B cell (primary cell): ENCODE measurements around the gene MSH2. TPM values are rescaled to one million over a fixed set of nuclear protein-coding genes. Genes with fewer than 3 reads are reported as not detected.
"Not testable (repeated sequence)": the region's sequence is repeated elsewhere in the genome, so short reads cannot be mapped to it uniquely, and the experiment has no call there.

Experiments
- ATAC-seq: fragments of 200-7000 bp; cut with Tn5 transposase; one replicate; pipeline ENCODE4 v1.10.0; 2021; ENCODE audit warnings: low read depth, mild to moderate bottlenecking, moderate number of reproducible peaks, moderate library complexity
- CTCF ChIA-PET: fragments of 350-600 bp; sonication (Branson Sonifier 250); formaldehyde crosslinking; loops from one replicate; lab custom pipeline; 2021; ENCODE audit warnings: antibody characterized with exemption, inconsistent platforms; lab: Charles Lee
- POLR2A ChIA-PET: fragments of 350-600 bp; sonication (Branson Sonifier 250); formaldehyde crosslinking; loops from one replicate; lab custom pipeline; 2021; ENCODE audit warnings: antibody characterized with exemption; lab: Charles Lee
- DNase-seq: peaks from one replicate; pipeline ENCODE4 v3.0.0; 2013
- H2AFZ ChIP-seq: 2 replicates; pipeline ENCODE4 v1.6.1; 2012; ENCODE audit warnings: mild to moderate bottlenecking, low read depth, low read length; ENCODE audit not compliant: insufficient read depth, poor library complexity, severe bottlenecking
- H3K27ac ChIP-seq, 2 donors: 1 replicate in 1 of 2; 2 replicates in 1 of 2; pipeline ENCODE4 v1.5.1; 2012 to 2013; ENCODE audit warnings: low read length in 2 of 2, mild to moderate bottlenecking in 2 of 2, moderate library complexity in 1 of 2
- H3K27me3 ChIP-seq, 4 experiments: fragments of 200-600 bp in 1 of 4; sonication (generic) in 1 of 4; replicated peaks in 1 of 4; 1 replicate in 2 of 4; 2 replicates in 2 of 4; pipeline versions ENCODE4 v1.6.1 to v1.7.0; 2013 to 2016; ENCODE audit warnings: low read length in 3 of 4, mild to moderate bottlenecking in 2 of 4, mixed read lengths in 1 of 4, moderate library complexity in 1 of 4; ENCODE audit not compliant: insufficient read depth in 4 of 4, control insufficient read depth in 3 of 4; ENCODE audit errors: control extremely low read depth in 1 of 4
- H3K36me3 ChIP-seq, 2 experiments: replicated peaks in 1 of 2; 1 replicate in 1 of 2; 2 replicates in 1 of 2; pipeline versions ENCODE4 v1.6.1 to v1.7.1; 2013; ENCODE audit warnings: low read length in 1 of 2; ENCODE audit not compliant: insufficient read depth in 2 of 2, control insufficient read depth in 1 of 2; ENCODE audit errors: control extremely low read depth in 1 of 2, extremely low read depth in 1 of 2
- H3K4me1 ChIP-seq, 2 donors: fragments of 200-600 bp in 1 of 2; sonication (generic) in 1 of 2; 1 replicate in 1 of 2; 2 replicates in 1 of 2; pipeline versions ENCODE4 v1.5.1 to v1.6.1; 2013 to 2017; ENCODE audit warnings: low read length in 2 of 2; ENCODE audit not compliant: control insufficient read depth in 2 of 2, insufficient read depth in 2 of 2
- H3K4me2 ChIP-seq: replicated peaks from 2 replicates; pipeline ENCODE3; 2012; ENCODE audit warnings: mild to moderate bottlenecking, low read depth, low read length; ENCODE audit not compliant: poor library complexity, severe bottlenecking
- H3K4me3 ChIP-seq, 5 experiments: fragments of 200-600 bp in 1 of 5; sonication (generic) in 1 of 5; 1 replicate in 3 of 5; 2 replicates in 2 of 5; pipeline versions ENCODE4 v1.5.1 to v1.7.0; 2011 to 2016; ENCODE audit warnings: low read length in 4 of 5, mild to moderate bottlenecking in 4 of 5, low read depth in 2 of 5, control low read depth in 1 of 5, moderate library complexity in 1 of 5; ENCODE audit not compliant: insufficient read depth in 1 of 5; ENCODE audit errors: control extremely low read depth in 1 of 5, extremely low read depth in 1 of 5
- H3K79me2 ChIP-seq: fragments of 200-600 bp; sonication (generic); one replicate; pipeline ENCODE4 v1.6.0; 2016; ENCODE audit warnings: low read length; ENCODE audit not compliant: control insufficient read depth, insufficient read depth
- H3K9ac ChIP-seq: fragments of 200-600 bp; sonication (generic); 2 replicates; pipeline ENCODE4 v1.6.1; 2017; ENCODE audit warnings: mild to moderate bottlenecking, low read length, moderate library complexity
- H3K9me3 ChIP-seq, 3 donors: one replicate each; pipeline versions ENCODE4 v1.6.1 to v1.7.1; 2013; ENCODE audit warnings: low read length in 2 of 3; ENCODE audit not compliant: control insufficient read depth in 2 of 3, insufficient read depth in 1 of 3; ENCODE audit errors: control extremely low read depth in 1 of 3
- H4K20me1 ChIP-seq: 2 replicates; pipeline ENCODE4 v1.6.0; 2012; ENCODE audit warnings: mild to moderate bottlenecking, low read length; ENCODE audit not compliant: insufficient read depth, control insufficient read depth, poor library complexity, severe bottlenecking
- H3K27ac Mint-ChIP-seq: one replicate; pipeline ENCODE4 v1.8.0; 2021; ENCODE audit warnings: mixed read lengths
- H3K27me3 Mint-ChIP-seq: one replicate; pipeline ENCODE4 v1.8.0; 2021; ENCODE audit warnings: mixed read lengths
- H3K4me1 Mint-ChIP-seq: one replicate; pipeline ENCODE4 v1.8.0; 2021; ENCODE audit warnings: mixed read lengths
- H3K4me3 Mint-ChIP-seq: one replicate; pipeline ENCODE4 v1.8.0; 2021; ENCODE audit warnings: mixed read lengths
- H3K9me3 Mint-ChIP-seq: one replicate; pipeline ENCODE4 v1.8.0; 2022; ENCODE audit warnings: mixed read lengths; ENCODE audit not compliant: insufficient read depth
- CTCF ChIP-seq: fragments of 200-600 bp; IDR thresholded peaks from one replicate; pipeline ENCODE4 v1.8.0; 2022; ENCODE audit warnings: antibody characterized with exemption, mild to moderate bottlenecking
- EZH2 ChIP-seq: IDR thresholded peaks from 2 replicates; pipeline ENCODE4 v1.6.1; 2012; ENCODE audit warnings: borderline replicate concordance, low read depth, mild to moderate bottlenecking, moderate library complexity, low read length; ENCODE audit not compliant: insufficient read depth, poor library complexity, severe bottlenecking
- WGBS: methylation state at CpG from one replicate; pipeline ENCODE4 v1.1.5; 2013; ENCODE audit warnings: missing lambda C conversion rate; ENCODE audit not compliant: insufficient coverage; 5-methylcytosine and 5-hydroxymethylcytosine counted together
- intact Hi-C: fragments of 100-400 bp; cut with micrococcal nuclease; formaldehyde crosslinking; loops from one replicate; pipeline ENCODE4 v1.10.0; 2022
- polyA plus RNA-seq: library from polyadenylated mRNA; depleted of rRNA; stranded (reverse); fragments of >200 nt; gene quantifications from 2 replicates; pipeline ENCODE4 v1.2.3, GENCODE V29; 2012
- total RNA-seq, 2 donors: library from RNA; stranded (reverse); fragments of 120-200 nt in 1 of 2; gene quantifications; 1 replicate in 1 of 2; 2 replicates in 1 of 2; pipeline versions ENCODE4 v1.2.3 to v1.2.4, GENCODE V29; 2013 to 2022

The MSH2 gene
- total and polyA plus RNA-seq, 2 donors (not counting 1 experiment from before 2014, with no cell fraction given): 7.4 to 21.9 TPM

- H3K4me3 ChIP-seq, H3K9ac ChIP-seq, H3K4me1 ChIP-seq, DNase-seq, H3K27ac ChIP-seq, H3K27me3 ChIP-seq, H3K79me2 ChIP-seq, intact Hi-C loops, H3K9me3 Mint-ChIP-seq, CTCF ChIA-PET, POLR2A ChIA-PET, H2AFZ ChIP-seq, H3K27ac Mint-ChIP-seq, H3K4me2 ChIP-seq, H3K4me3 Mint-ChIP-seq, H3K9me3 ChIP-seq, H3K27me3 Mint-ChIP-seq, ATAC-seq, H4K20me1 ChIP-seq, H3K4me1 Mint-ChIP-seq: not testable (repeated sequence)
- no CpG with 5 or more reads among the region's 31 CpGs for WGBS
- peaks cover 4 to 17% of the 10 kb centered on the region in 2 experiments for H3K36me3 ChIP-seq
Measured at GRCh38 chr2:47433445-47433844, 30.5 kb downstream of the MSH2 start.

GRCh38 chr2:47437287-47437686 lies 34.3 kb downstream of the MSH2 start:
- Histone ChIP-seq H4K20me1 (no peaks in the 10 kb centered on the region), H3K4me1 (no peaks in the 10 kb centered on the region), H2AFZ (no peak overlapping the region), H3K4me3 (no peak overlapping the region), H3K27ac (no peak overlapping the region), H3K79me2 (no peaks in the 10 kb centered on the region), H3K4me2 (no peak overlapping the region), H3K36me3 (peaks cover 4 to 8% of the 10 kb centered on the region in 2 experiments), H3K9ac (no peak overlapping the region), H3K27me3 (no peaks in the 10 kb centered on the region), H3K9me3 (no peaks in the 10 kb centered on the region)
- no CpG with 5 or more reads among the region's 4 CpGs for WGBS
- no peaks in the 10 kb centered on the region for H3K27me3 Mint-ChIP-seq
- no peak overlapping the region for H3K27ac Mint-ChIP-seq
- no peaks in the 10 kb centered on the region for H3K4me1 Mint-ChIP-seq
- POLR2A ChIA-PET: no interaction called here
- intact Hi-C loops: loop anchor here (1.0 kb wide), 1 partner anchor 331 kb away; no protein-coding TSS in a partner anchor
- no peak overlapping the region for H3K4me3 Mint-ChIP-seq
- H3K9me3 Mint-ChIP-seq: no peaks in the 10 kb centered on the region
- TF ChIP-seq CTCF (peak; percentile 72), EZH2 (no peak)
- DNase-seq (peak; percentile 44), ATAC-seq (no peak)
- CTCF ChIA-PET: interaction anchor here (0.6 to 7.0 kb wide), 40 partner anchors 9 to 974 kb away, joined by 3 to 170 read pairs (median 4); partner anchors contain the start of gene MSH6
